ENCODE results near the gene STX2. TPM values are rescaled to one million over a fixed set of nuclear protein-coding genes. Genes with fewer than 3 reads are reported as not detected.

STX2 gene
- total and polyA plus RNA-seq, 2 donors from 2014 or later, result 10.1 to 20.4 TPM

DNA sequence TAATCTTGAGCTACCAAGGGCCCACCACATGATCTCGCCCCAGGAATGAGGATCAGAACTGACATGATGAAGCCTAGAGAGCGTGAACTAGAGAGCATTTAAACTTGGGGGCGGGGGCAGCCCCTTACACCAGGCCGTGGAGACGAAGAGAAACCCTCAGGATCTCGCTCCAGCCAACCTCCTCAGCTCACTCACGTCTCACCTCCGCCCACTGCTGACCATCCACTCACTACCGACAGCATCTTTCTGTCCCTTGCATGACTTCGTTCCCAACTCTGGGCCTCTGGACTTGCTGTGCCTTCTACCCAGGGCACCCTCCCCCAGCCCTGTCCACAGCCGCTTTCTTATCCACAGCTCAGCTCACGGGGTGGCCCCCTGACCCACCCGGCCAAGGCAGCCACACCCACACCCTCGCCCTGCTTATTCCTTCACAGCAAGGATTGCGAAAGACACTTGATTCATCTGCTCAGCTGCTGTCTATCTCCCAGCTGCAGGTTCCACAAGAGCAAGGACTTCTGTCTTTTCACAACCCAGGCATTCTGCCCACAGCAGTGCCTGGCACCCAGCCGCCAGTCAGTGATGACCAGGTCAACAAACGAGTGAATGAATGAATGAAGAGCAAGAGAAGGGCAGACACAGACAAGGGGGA lies 6.4 kb downstream of the STX2 start:
- DNase-seq (no peak), FAIRE-seq (no peak)
- H3K4me3 ChIP-seq (ENCODE audit: low read length in 3 of 3), result no peak overlapping the region
- intact Hi-C loops (cut with DNase I), result no loop called here
- H3K9ac ChIP-seq (ENCODE audit: low read length in 3 of 3), result no peak overlapping the region
- peaks cover 0 to 7% (median 4%) of the 10 kb centered on the region in 3 donors for H3K4me1 ChIP-seq (ENCODE audit: control insufficient read depth in 2 of 3, insufficient read depth in 2 of 3, low read depth in 1 of 3, low read length in 3 of 3)
- no peaks in the 10 kb centered on the region for H3K27me3 ChIP-seq (ENCODE audit: control insufficient read depth, insufficient read depth, low read length)
- H3K9me3 ChIP-seq (ENCODE audit: control insufficient read depth in 2 of 3, insufficient read depth in 1 of 3, low read length in 3 of 3), result no peaks in the 10 kb centered on the region
- TF ChIP-seq, protein P1, sequence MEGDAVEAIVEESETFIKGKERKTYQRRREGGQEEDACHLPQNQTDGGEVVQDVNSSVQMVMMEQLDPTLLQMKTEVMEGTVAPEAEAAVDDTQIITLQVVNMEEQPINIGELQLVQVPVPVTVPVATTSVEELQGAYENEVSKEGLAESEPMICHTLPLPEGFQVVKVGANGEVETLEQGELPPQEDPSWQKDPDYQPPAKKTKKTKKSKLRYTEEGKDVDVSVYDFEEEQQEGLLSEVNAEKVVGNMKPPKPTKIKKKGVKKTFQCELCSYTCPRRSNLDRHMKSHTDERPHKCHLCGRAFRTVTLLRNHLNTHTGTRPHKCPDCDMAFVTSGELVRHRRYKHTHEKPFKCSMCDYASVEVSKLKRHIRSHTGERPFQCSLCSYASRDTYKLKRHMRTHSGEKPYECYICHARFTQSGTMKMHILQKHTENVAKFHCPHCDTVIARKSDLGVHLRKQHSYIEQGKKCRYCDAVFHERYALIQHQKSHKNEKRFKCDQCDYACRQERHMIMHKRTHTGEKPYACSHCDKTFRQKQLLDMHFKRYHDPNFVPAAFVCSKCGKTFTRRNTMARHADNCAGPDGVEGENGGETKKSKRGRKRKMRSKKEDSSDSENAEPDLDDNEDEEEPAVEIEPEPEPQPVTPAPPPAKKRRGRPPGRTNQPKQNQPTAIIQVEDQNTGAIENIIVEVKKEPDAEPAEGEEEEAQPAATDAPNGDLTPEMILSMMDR (IDR thresholded peaks at IDR 0.05; ENCODE audit: borderline replicate concordance, extremely low read depth, insufficient read depth), result no peak
- H3K36me3 ChIP-seq (ENCODE audit: control insufficient read depth in 2 of 3, insufficient read depth in 3 of 3, low read length in 3 of 3), result no peaks in the 10 kb centered on the region
- H3K27ac ChIP-seq (ENCODE audit: low read depth in 2 of 2, low read length in 2 of 2), result no peak overlapping the region

DNA sequence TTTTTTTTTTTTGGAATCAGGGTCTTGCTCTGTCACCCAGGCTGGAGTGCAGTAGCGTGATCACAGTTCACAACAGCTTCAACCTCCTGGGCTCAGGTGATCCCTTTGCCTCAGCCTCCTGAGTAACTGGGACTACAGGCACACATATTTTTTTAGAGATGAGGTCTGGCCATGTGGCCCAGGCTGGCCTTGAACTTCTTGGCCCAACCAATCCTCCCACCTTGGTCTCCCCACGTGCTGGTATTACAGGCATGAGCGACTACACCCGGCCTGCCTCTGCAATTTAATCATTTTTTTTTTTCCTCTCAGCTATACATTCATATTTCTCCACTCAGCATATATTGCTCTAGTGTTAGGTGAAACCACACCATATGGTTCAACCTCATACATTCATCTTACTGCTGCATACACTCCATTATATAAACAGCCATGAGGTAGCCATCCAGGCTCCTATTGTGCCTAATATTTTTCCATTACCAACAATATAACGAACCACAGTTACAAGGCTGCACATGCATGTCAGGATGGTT lies 7.1 kb downstream of the STX2 start:
- Histone ChIP-seq H3K9ac (ENCODE audit: low read length in 3 of 3) (no peak overlapping the region), H3K4me1 (ENCODE audit: control insufficient read depth in 2 of 3, insufficient read depth in 2 of 3, low read depth in 1 of 3, low read length in 3 of 3) (peaks cover 0 to 7% (median 4%) of the 10 kb centered on the region in 3 donors), H3K27me3 (ENCODE audit: control insufficient read depth, insufficient read depth, low read length) (no peaks in the 10 kb centered on the region), H3K27ac (ENCODE audit: low read depth in 2 of 2, low read length in 2 of 2) (no peak overlapping the region), H3K36me3 (ENCODE audit: control insufficient read depth in 2 of 3, insufficient read depth in 3 of 3, low read length in 3 of 3) (no peaks in the 10 kb centered on the region), H3K4me3 (ENCODE audit: low read length in 3 of 3) (no peak overlapping the region), H3K9me3 (ENCODE audit: control insufficient read depth in 2 of 3, insufficient read depth in 1 of 3, low read length in 3 of 3) (no peaks in the 10 kb centered on the region)
- TF ChIP-seq, protein P1 (IDR thresholded peaks at IDR 0.05; ENCODE audit: borderline replicate concordance, extremely low read depth, insufficient read depth), result no peak
- DNase-seq (no peak), FAIRE-seq (no peak)
- intact Hi-C loops (cut with DNase I), result no loop called here

DNA sequence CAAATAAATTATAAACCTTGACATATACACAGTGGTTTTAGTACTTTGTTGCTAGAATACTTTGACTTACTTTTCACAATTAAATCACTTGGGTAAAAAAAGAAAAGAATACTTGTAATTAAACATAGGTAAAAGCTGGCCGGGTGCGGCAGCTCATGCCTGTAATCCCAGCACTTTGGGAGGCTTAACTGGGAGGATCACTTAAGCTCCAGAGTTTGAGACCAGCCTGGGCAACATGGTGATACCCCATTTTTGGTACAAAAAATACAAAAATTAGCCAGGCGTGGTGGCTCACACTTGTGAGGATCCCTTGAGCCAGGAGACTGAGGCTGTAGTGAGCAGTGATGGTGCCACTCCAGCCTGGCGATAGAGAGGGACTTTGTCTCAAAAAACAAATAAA lies 7.8 kb downstream of the STX2 start:
- DNase-seq (no peak), FAIRE-seq (no peak)
- Histone ChIP-seq H3K4me1 (ENCODE audit: control insufficient read depth in 2 of 3, insufficient read depth in 2 of 3, low read depth in 1 of 3, low read length in 3 of 3) (peaks cover 0 to 7% (median 4%) of the 10 kb centered on the region in 3 donors), H3K36me3 (ENCODE audit: control insufficient read depth in 2 of 3, insufficient read depth in 3 of 3, low read length in 3 of 3) (no peaks in the 10 kb centered on the region), H3K27me3 (ENCODE audit: control insufficient read depth, insufficient read depth, low read length) (no peaks in the 10 kb centered on the region), H3K9me3 (ENCODE audit: control insufficient read depth in 2 of 3, insufficient read depth in 1 of 3, low read length in 3 of 3) (no peaks in the 10 kb centered on the region), H3K9ac (ENCODE audit: low read length in 3 of 3) (no peak overlapping the region), H3K4me3 (ENCODE audit: low read length in 3 of 3) (no peak overlapping the region), H3K27ac (ENCODE audit: low read depth in 2 of 2, low read length in 2 of 2) (no peak overlapping the region)
- intact Hi-C loops (cut with DNase I), result no loop called here
- TF ChIP-seq, protein P1 (IDR thresholded peaks at IDR 0.05; ENCODE audit: borderline replicate concordance, extremely low read depth, insufficient read depth), result no peak
